WERI-Rb-1 (cell line): ENCODE results near the gene PRX.

Source experiments
- DNase-seq: peaks from one replicate; pipeline ENCODE4 v3.0.0-alpha.2; 2020
- H3K27ac ChIP-seq: fragments of 250-450 bp; sonication (Bioruptor Pico); 2 replicates; pipeline ENCODE4 v1.5.1; 2020; ENCODE audit warnings: mild to moderate bottlenecking, moderate library complexity
- H3K27me3 ChIP-seq: fragments of 250-450 bp; sonication (Bioruptor Pico); 2 replicates; pipeline ENCODE4 v1.5.1; 2021; ENCODE audit warnings: mild to moderate bottlenecking, low read depth, moderate library complexity; ENCODE audit not compliant: insufficient read depth, severe bottlenecking
- H3K36me3 ChIP-seq: fragments of 250-450 bp; sonication (Bioruptor Pico); 2 replicates; pipeline ENCODE4 v1.5.1; 2020; ENCODE audit warnings: mild to moderate bottlenecking, moderate library complexity
- H3K4me3 ChIP-seq: 2 replicates; pipeline ENCODE4 v1.5.1; 2011; ENCODE audit warnings: low read depth, mild to moderate bottlenecking, control low read depth, low read length
- H3K9me3 ChIP-seq: fragments of 250-450 bp; sonication (Bioruptor Pico); 2 replicates; pipeline ENCODE4 v1.5.1; 2021; ENCODE audit warnings: mild to moderate bottlenecking, moderate library complexity; ENCODE audit not compliant: severe bottlenecking
- TF ChIP-seq, protein P1 (sequence below): IDR thresholded peaks from 2 replicates; pipeline ENCODE4 v1.5.1; 2011; ENCODE audit warnings: low read depth, mild to moderate bottlenecking, control low read depth, inconsistent platforms, low read length

The PRX gene

DNA sequence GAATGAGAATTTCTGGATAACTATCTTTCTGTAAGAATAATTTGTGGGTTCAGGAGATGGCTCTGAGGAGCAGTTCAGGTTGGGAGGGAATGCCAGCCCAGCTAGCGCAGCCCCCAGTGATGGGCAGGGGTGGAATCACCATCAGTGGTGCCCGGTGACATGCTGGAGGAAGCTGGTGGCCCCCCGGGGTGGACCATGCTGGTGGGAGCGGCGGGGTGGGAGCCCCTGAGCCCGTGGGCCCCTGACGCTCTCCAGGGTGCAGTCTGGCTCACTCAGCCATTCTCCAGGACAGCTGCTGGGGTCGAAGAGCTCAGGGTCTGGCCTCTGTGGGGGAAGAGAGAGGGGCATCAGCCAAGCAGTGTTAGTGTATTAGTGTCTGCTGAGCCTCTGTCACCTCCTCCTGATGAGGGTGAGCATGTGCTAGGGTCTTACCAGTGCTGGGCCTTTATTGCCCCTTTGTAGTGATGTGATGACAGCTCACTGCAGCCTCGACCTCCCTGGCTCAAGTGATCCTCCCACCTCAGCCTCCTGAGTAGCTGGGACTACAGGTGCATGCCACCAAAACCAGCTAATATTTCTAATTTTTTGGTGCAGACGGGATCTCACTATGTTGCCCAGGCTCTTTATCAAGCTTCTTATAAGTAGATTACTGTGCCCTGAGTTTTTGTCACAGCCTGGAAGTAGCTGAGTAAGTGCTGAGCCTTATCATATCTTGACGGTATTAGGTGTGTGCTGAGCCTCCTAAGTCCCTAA is 33.6 kb downstream of the PRX start:
- H3K27ac ChIP-seq = no peak overlapping the region

DNA sequence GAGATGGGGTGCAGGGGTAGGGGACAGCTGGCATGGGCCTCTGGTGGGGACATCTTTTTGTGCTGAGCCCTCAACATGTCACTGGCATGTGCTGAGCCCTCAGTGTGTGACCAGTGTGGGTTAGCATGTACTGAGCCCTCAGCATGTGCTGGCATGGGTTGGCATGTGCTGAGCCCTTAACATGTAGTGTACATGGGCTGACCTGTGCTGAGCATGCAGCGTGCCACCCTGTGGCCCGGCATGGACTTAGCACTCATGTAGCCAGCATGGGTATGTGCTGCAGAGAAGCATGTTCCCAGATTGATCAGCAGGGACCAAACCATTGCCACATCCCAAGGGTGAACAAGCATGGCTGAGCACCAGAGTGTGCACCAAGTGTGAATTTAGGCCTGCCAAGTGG is 34.7 kb downstream of the PRX start:
- Histone ChIP-seq H3K36me3 (no peaks in the 10 kb centered on the region; the same call in 1 of the 2 replicates), H3K4me3 (no peak overlapping the region), H3K27me3 (no peaks in the 10 kb centered on the region), H3K27ac (no peak overlapping the region), H3K9me3 (no peaks in the 10 kb centered on the region)
- no peak for DNase-seq
- TF ChIP-seq, protein P1, sequence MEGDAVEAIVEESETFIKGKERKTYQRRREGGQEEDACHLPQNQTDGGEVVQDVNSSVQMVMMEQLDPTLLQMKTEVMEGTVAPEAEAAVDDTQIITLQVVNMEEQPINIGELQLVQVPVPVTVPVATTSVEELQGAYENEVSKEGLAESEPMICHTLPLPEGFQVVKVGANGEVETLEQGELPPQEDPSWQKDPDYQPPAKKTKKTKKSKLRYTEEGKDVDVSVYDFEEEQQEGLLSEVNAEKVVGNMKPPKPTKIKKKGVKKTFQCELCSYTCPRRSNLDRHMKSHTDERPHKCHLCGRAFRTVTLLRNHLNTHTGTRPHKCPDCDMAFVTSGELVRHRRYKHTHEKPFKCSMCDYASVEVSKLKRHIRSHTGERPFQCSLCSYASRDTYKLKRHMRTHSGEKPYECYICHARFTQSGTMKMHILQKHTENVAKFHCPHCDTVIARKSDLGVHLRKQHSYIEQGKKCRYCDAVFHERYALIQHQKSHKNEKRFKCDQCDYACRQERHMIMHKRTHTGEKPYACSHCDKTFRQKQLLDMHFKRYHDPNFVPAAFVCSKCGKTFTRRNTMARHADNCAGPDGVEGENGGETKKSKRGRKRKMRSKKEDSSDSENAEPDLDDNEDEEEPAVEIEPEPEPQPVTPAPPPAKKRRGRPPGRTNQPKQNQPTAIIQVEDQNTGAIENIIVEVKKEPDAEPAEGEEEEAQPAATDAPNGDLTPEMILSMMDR = no peak

More for the DNA sequence above, 33.6 kb downstream of the PRX start:
- Histone ChIP-seq H3K36me3 (no peaks in the 10 kb centered on the region), H3K4me3 (no peak overlapping the region), H3K9me3 (no peaks in the 10 kb centered on the region), H3K27me3 (no peaks in the 10 kb centered on the region)
- TF ChIP-seq, protein P1 = no peak
- no peak for DNase-seq

DNA sequence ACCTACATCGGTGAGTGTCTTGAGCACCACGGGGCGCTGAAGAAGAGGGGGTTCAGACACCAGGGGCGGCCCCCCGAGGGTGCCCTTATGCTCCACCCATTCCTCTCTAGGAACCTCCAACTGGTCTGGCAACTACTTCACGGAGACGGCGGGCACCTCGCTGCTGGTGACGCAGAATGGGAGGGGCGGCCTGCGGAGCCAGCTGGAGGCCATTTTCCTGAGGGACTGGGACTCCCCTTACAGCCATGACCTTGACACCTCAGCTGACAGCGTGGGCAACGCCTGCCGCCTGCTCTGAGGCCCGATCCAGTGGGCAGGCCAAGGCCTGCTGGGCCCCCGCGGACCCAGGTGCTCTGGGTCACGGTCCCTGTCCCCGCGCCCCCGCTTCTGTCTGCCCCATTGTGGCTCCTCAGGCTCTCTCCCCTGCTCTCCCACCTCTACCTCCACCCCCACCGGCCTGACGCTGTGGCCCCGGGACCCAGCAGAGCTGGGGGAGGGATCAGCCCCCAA is 35.2 kb downstream of the PRX start:
- Histone ChIP-seq H3K36me3 (no peaks in the 10 kb centered on the region; the same call in 1 of the 2 replicates), H3K27ac (no peak overlapping the region)

DNA sequence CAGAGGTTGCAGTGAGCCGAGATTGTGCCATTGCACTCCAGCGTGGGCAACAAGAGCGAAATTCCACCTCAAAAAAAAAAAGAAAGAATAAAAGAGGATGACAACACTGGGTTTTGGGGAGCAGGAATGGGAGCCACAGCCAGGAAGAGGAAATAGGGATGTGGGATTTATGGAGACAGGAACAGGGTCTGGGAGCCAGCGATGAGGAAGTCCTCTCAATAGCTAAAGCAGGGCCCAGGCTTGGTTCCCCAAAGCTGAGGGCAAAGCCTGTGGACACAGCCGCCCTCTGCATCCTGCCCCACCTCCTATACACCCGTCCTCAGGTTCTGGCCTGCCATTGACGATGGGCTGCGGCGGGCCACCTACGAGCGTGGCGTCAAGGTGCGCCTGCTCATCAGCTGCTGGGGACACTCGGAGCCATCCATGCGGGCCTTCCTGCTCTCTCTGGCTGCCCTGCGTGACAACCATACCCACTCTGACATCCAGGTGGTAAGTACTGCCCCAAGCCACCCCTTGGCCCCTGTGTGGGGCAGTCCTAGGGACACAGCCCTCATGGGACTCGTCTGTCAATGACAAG is 36.8 kb downstream of the PRX start:
- no peaks in the 10 kb centered on the region for H3K27me3 ChIP-seq
- TF ChIP-seq, protein P1 = no peak
- no peak overlapping the region for H3K27ac ChIP-seq
- H3K4me3 ChIP-seq = no peak overlapping the region
- no peak for DNase-seq
- H3K36me3 ChIP-seq = no peaks in the 10 kb centered on the region; the same call in 1 of the 2 replicates
- H3K9me3 ChIP-seq = no peaks in the 10 kb centered on the region

More for the DNA sequence above, 35.2 kb downstream of the PRX start:
- DNase-seq = no peak
- Histone ChIP-seq H3K4me3 (no peak overlapping the region), H3K9me3 (no peaks in the 10 kb centered on the region), H3K27me3 (no peaks in the 10 kb centered on the region)
- TF ChIP-seq, protein P1 = no peak

DNA sequence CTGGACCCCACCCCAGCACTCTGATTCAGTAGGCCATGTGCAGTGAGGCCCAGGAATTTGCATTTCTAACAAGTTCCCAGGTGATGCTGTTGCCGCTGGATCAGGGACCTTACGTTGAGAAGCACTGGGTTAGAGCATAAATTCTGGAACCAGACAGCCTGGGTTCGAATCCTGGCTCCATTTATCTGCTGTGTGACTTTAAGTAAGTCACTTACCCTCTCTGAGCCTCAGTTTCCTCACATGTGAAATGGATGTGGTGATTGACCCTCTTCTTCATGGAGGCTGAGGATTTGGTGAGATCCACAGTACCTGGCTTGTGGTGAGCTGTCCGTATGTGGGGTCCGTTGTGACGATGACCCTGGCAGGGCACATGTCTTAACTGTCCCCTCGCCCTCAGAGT is 39.1 kb downstream of the PRX start:
- H3K36me3 ChIP-seq = no peaks in the 10 kb centered on the region; the same call in 1 of the 2 replicates
- no peak overlapping the region for H3K4me3 ChIP-seq
- H3K9me3 ChIP-seq = no peaks in the 10 kb centered on the region
- H3K27me3 ChIP-seq = no peaks in the 10 kb centered on the region
- TF ChIP-seq, protein P1 = no peak
- no peak overlapping the region for H3K27ac ChIP-seq
- DNase-seq = no peak
